Measurements from ENCODE around the gene CASR.

GRCh38 chr3:122299872-122300460 lies 116.5 kb downstream of the CASR start:
- TF ChIP-seq GATA2 (IDR thresholded peaks at IDR 0.05; ENCODE audit: low read depth, low read length) (no peak), GATA3 (IDR thresholded peaks at IDR 0.05; ENCODE audit: low read depth, low read length) (no peak)

Data from SH-SY5Y (cell line).